DMS153 (cell line): ENCODE results near the gene MMD.
A peak's percentile ranks its signal among the peaks of the same experiment; 100 is the strongest.
"Not testable (repeated sequence)": the region's sequence is repeated elsewhere in the genome, so short reads cannot be mapped to it uniquely, and the experiment has no call there.

ENCODE experiments used
- DNase-seq: peaks from one replicate; lab custom pipeline; 2025; lab: John Stamatoyannopoulos, UW

The MMD gene

GRCh38 chr17:55394357-55395021 lies 27.1 kb downstream of the MMD start:
- DNase-seq: no peak

- no peak for DNase-seq
Measured at GRCh38 chr17:55391764-55392467, 29.7 kb downstream of the MMD start.

- DNase-seq: no peak
Measured at GRCh38 chr17:55391244-55391757, 30.3 kb downstream of the MMD start.

GRCh38 chr17:55390364-55390977 lies 31.2 kb downstream of the MMD start:
- no peak for DNase-seq

GRCh38 chr17:55389715-55390114 lies 31.9 kb downstream of the MMD start:
- DNase-seq: not testable (repeated sequence)

GRCh38 chr17:55388842-55389241 lies 32.8 kb downstream of the MMD start:
- DNase-seq: no peak

- no peak for DNase-seq
Measured at GRCh38 chr17:55386796-55387332, 34.8 kb downstream of the MMD start.

GRCh38 chr17:55384643-55385232 lies 36.9 kb downstream of the MMD start:
- DNase-seq: no peak

- DNase-seq: no peak
Measured at GRCh38 chr17:55383771-55384642, 37.6 kb downstream of the MMD start.

- no peak for DNase-seq
Measured at GRCh38 chr17:55381017-55381770, 40.4 kb downstream of the MMD start.

GRCh38 chr17:55377671-55378275 lies 43.9 kb downstream of the MMD start:
- DNase-seq: no peak

- DNase-seq: no peak
Measured at GRCh38 chr17:55368706-55369105, 52.9 kb downstream of the MMD start.

GRCh38 chr17:55366020-55366481 lies 55.6 kb downstream of the MMD start:
- DNase-seq: no peak

- no peak for DNase-seq
Measured at GRCh38 chr17:55363033-55363432, 58.6 kb downstream of the MMD start.

- no peak for DNase-seq
Measured at GRCh38 chr17:55360971-55361370, 60.7 kb downstream of the MMD start.

GRCh38 chr17:55356434-55357328 lies 65.0 kb downstream of the MMD start:
- DNase-seq: peak; percentile 22

- DNase-seq: no peak
Measured at GRCh38 chr17:55354941-55355340, 66.7 kb downstream of the MMD start.

GRCh38 chr17:55354010-55354409 lies 67.6 kb downstream of the MMD start:
- no peak for DNase-seq

- no peak for DNase-seq
Measured at GRCh38 chr17:55351226-55351625, 70.4 kb downstream of the MMD start.
